ENCODE results near the gene WDFY2. TPM values are rescaled to one million over a fixed set of nuclear protein-coding genes. Genes with fewer than 3 reads are reported as not detected.

Gene WDFY2
- total RNA-seq, 1 donor from 2014 or later: 16.2 TPM

GRCh38 chr13:51800486-51800885 lies 216.2 kb downstream of the WDFY2 start:
- H3K4me1 Mint-ChIP-seq (ENCODE audit: low read depth, unreplicated experiment): peaks cover 19% of the 10 kb centered on the region
- no peak for FAIRE-seq
- no peaks in the 10 kb centered on the region for H4K20me1 ChIP-seq (ENCODE audit: insufficient read depth, low read length)

GRCh38 chr13:51801631-51802099 lies 217.4 kb downstream of the WDFY2 start:
- H3K27ac ChIP-seq (ENCODE audit: low read depth, low read length): no peak overlapping the region
- TF ChIP-seq EZH2 (IDR thresholded peaks at IDR 0.05; ENCODE audit: insufficient read depth, low read length) (no peak), CTCF (IDR thresholded peaks at IDR 0.05; ENCODE audit: insufficient read depth, low read depth, low read length) (no peak)
- DNase-seq (ENCODE audit: low read depth) (no peak), FAIRE-seq (no peak)
- H3K36me3 Mint-ChIP-seq (ENCODE audit: low read depth, unreplicated experiment): peaks cover 2% of the 10 kb centered on the region
- no peak overlapping the region for H3K9ac ChIP-seq (ENCODE audit: low read length)
- H3K4me1 ChIP-seq (ENCODE audit: insufficient read depth, low read length): peaks cover 29% of the 10 kb centered on the region
- H3K4me3 ChIP-seq (ENCODE audit: insufficient read depth, low read depth, low read length): no peak overlapping the region
- no peaks in the 10 kb centered on the region for H3K79me2 ChIP-seq (ENCODE audit: insufficient read depth, low read length)
- no peak overlapping the region for H2AFZ ChIP-seq (ENCODE audit: low read depth, low read length)
- no peaks in the 10 kb centered on the region for H4K20me1 ChIP-seq (ENCODE audit: insufficient read depth, low read length)
- peak overlapping the region; percentile 87 for H3K4me2 ChIP-seq (ENCODE audit: low read length)
- H3K4me1 Mint-ChIP-seq (ENCODE audit: low read depth, unreplicated experiment): peaks cover 19% of the 10 kb centered on the region
- H3K27ac Mint-ChIP-seq (ENCODE audit: unreplicated experiment): peak overlapping the region; percentile 18
- peaks cover 8% of the 10 kb centered on the region for H3K27me3 Mint-ChIP-seq (ENCODE audit: low read depth, unreplicated experiment)
- H3K27me3 ChIP-seq (ENCODE audit: insufficient read depth, low read length): no peaks in the 10 kb centered on the region
- no peaks in the 10 kb centered on the region for H3K9me3 Mint-ChIP-seq (ENCODE audit: unreplicated experiment)
- H3K9me3 ChIP-seq (ENCODE audit: insufficient read depth, low read depth, low read length): no peaks in the 10 kb centered on the region
- H3K4me3 Mint-ChIP-seq (ENCODE audit: unreplicated experiment): no peak overlapping the region
- no peaks in the 10 kb centered on the region for H3K36me3 ChIP-seq (ENCODE audit: insufficient read depth, low read length)

More at GRCh38 chr13:51800486-51800885, 216.2 kb downstream of the WDFY2 start:
- no peaks in the 10 kb centered on the region for H3K79me2 ChIP-seq (ENCODE audit: insufficient read depth, low read length)
- H3K36me3 ChIP-seq (ENCODE audit: insufficient read depth, low read length): no peaks in the 10 kb centered on the region
- no peak overlapping the region for H2AFZ ChIP-seq (ENCODE audit: low read depth, low read length)
- no peak overlapping the region for H3K4me2 ChIP-seq (ENCODE audit: low read length)
- peaks cover 29% of the 10 kb centered on the region for H3K4me1 ChIP-seq (ENCODE audit: insufficient read depth, low read length)
- Mint-ChIP-seq H3K4me3 (ENCODE audit: unreplicated experiment) (no peak overlapping the region), H3K27me3 (ENCODE audit: low read depth, unreplicated experiment) (peaks cover 8% of the 10 kb centered on the region), H3K27ac (ENCODE audit: unreplicated experiment) (no peak overlapping the region), H3K9me3 (ENCODE audit: unreplicated experiment) (no peaks in the 10 kb centered on the region), H3K36me3 (ENCODE audit: low read depth, unreplicated experiment) (peaks cover 2% of the 10 kb centered on the region)
- no peaks in the 10 kb centered on the region for H3K27me3 ChIP-seq (ENCODE audit: insufficient read depth, low read length)
- H3K9ac ChIP-seq (ENCODE audit: low read length): no peak overlapping the region
- H3K9me3 ChIP-seq (ENCODE audit: insufficient read depth, low read depth, low read length): no peaks in the 10 kb centered on the region
- no peak for DNase-seq (ENCODE audit: low read depth)
- H3K4me3 ChIP-seq (ENCODE audit: insufficient read depth, low read depth, low read length): no peak overlapping the region
- TF ChIP-seq CTCF (IDR thresholded peaks at IDR 0.05; ENCODE audit: insufficient read depth, low read depth, low read length): no peak
- no peak for TF ChIP-seq EZH2 (IDR thresholded peaks at IDR 0.05; ENCODE audit: insufficient read depth, low read length)
- no peak overlapping the region for H3K27ac ChIP-seq (ENCODE audit: low read depth, low read length)

GRCh38 chr13:51802631-51803418 lies 218.6 kb downstream of the WDFY2 start:
- FAIRE-seq (no peak), DNase-seq (ENCODE audit: low read depth) (no peak)
- Mint-ChIP-seq H3K4me1 (ENCODE audit: low read depth, unreplicated experiment) (peaks cover 19% of the 10 kb centered on the region), H3K36me3 (ENCODE audit: low read depth, unreplicated experiment) (peaks cover 2% of the 10 kb centered on the region), H3K27ac (ENCODE audit: unreplicated experiment) (peak overlapping the region; percentile 89), H3K27me3 (ENCODE audit: low read depth, unreplicated experiment) (peaks cover 8% of the 10 kb centered on the region), H3K9me3 (ENCODE audit: unreplicated experiment) (no peaks in the 10 kb centered on the region), H3K4me3 (ENCODE audit: unreplicated experiment) (peak overlapping the region; percentile 88)
- H3K9ac ChIP-seq (ENCODE audit: low read length): peak overlapping the region; percentile 95
- H3K4me3 ChIP-seq (ENCODE audit: insufficient read depth, low read depth, low read length): peak overlapping the region; percentile 73
- no peaks in the 10 kb centered on the region for H3K27me3 ChIP-seq (ENCODE audit: insufficient read depth, low read length)
- H3K79me2 ChIP-seq (ENCODE audit: insufficient read depth, low read length): no peaks in the 10 kb centered on the region
- no peaks in the 10 kb centered on the region for H4K20me1 ChIP-seq (ENCODE audit: insufficient read depth, low read length)
- peak overlapping the region; percentile 80 for H2AFZ ChIP-seq (ENCODE audit: low read depth, low read length)
- H3K4me1 ChIP-seq (ENCODE audit: insufficient read depth, low read length): peaks cover 29% of the 10 kb centered on the region
- no peak for TF ChIP-seq EZH2 (IDR thresholded peaks at IDR 0.05; ENCODE audit: insufficient read depth, low read length)
- no peak for TF ChIP-seq CTCF (IDR thresholded peaks at IDR 0.05; ENCODE audit: insufficient read depth, low read depth, low read length)
- H3K9me3 ChIP-seq (ENCODE audit: insufficient read depth, low read depth, low read length): no peaks in the 10 kb centered on the region
- H3K36me3 ChIP-seq (ENCODE audit: insufficient read depth, low read length): no peaks in the 10 kb centered on the region
- H3K27ac ChIP-seq (ENCODE audit: low read depth, low read length): peak overlapping the region; percentile 86
- H3K4me2 ChIP-seq (ENCODE audit: low read length): peak overlapping the region; percentile 87
